ENCODE measurements around the gene ITIH6.
"Not testable (repeated sequence)": the region's sequence is repeated elsewhere in the genome, so short reads cannot be mapped to it uniquely, and the experiment has no call there.

The ITIH6 gene, protein sequence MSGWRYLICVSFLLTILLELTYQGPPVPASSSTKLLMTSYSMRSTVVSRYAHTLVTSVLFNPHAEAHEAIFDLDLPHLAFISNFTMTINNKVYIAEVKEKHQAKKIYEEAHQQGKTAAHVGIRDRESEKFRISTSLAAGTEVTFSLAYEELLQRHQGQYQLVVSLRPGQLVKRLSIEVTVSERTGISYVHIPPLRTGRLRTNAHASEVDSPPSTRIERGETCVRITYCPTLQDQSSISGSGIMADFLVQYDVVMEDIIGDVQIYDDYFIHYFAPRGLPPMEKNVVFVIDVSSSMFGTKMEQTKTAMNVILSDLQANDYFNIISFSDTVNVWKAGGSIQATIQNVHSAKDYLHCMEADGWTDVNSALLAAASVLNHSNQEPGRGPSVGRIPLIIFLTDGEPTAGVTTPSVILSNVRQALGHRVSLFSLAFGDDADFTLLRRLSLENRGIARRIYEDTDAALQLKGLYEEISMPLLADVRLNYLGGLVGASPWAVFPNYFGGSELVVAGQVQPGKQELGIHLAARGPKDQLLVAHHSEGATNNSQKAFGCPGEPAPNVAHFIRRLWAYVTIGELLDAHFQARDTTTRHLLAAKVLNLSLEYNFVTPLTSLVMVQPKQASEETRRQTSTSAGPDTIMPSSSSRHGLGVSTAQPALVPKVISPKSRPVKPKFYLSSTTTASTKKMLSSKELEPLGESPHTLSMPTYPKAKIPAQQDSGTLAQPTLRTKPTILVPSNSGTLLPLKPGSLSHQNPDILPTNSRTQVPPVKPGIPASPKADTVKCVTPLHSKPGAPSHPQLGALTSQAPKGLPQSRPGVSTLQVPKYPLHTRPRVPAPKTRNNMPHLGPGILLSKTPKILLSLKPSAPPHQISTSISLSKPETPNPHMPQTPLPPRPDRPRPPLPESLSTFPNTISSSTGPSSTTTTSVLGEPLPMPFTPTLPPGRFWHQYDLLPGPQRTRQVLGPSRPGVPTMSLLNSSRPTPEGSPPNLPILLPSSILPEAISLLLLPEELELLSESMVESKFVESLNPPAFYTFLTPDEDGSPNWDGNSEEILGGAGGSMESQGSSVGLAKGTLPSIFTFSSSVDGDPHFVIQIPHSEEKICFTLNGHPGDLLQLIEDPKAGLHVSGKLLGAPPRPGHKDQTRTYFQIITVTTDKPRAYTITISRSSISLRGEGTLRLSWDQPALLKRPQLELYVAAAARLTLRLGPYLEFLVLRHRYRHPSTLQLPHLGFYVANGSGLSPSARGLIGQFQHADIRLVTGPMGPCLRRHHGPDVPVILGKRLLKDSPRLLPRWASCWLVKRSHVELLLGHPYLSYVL

GRCh38 chrX:54798137-54798536, at the start of gene ITIH6:
ITIH6 (minus strand) TSS chrX:54798255; CDS start chrX:54798210, 45 bp downstream.
- in situ Hi-C loops (cut with HindIII; ENCODE audit: low sequenced_read_pairs) = no loop called here

GRCh38 chrX:54847700-54848099, 49.6 kb upstream of the ITIH6 start:
- in situ Hi-C loops (cut with HindIII; ENCODE audit: low sequenced_read_pairs) = not testable (repeated sequence)

GRCh38 chrX:54843050-54843449, 45.0 kb upstream of the ITIH6 start:
- in situ Hi-C loops (cut with HindIII; ENCODE audit: low sequenced_read_pairs) = no loop called here

DNA sequence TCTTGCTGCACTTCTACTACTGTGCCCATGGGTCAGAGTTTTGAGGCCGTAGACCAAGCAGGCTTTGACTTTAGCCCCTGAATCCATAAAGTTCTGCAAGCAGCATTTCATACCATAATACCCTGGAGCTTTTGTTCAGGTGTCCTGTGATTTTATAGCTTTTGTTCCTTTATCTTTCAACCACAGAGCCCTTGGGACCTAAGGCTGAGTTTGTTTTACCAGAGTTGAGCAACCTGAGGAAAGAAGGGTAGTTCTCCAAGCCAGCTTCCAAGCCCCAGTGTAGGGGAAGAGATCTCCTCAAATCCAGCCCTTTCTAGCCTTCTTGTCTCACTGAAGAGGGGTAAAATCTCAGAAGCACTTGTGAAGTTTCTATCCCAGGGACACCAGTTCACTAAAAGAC, 44.6 kb upstream of the ITIH6 start:
- in situ Hi-C loops (cut with HindIII; ENCODE audit: low sequenced_read_pairs) = no loop called here

DNA sequence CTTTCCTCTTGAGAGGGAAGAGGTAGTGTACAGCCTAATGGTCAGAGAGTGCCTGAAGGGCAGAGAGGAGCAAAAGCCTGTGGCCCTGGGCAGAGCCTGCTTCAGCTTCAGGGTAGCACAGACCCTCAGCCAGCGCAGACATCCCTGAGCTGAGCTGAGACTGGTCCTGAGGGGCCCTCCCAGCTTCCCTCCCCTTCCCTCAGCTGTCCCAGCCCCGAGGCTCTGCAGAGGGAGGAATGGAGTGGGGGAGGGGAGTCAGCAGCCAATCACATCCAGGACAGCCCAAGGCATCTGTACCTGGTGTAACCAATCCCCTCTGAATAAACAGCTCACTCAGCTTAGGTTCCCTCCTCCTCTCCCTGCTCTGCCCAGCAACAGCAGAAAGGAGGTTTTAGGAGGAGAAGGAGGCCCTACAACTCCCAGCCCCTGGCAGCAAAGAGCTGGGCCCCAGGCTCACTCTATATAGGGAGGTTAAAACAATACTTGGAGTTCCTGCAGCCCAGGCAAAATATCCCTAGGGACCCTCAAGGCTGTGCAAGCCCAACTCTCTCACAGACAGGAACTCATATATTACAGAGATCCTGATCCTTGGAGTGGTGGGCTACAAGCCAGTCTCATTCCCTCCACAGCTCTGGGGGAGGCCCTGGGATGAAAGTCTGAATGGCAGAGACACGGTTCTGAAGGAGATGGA, 43.3 kb upstream of the ITIH6 start:
- in situ Hi-C loops (cut with HindIII; ENCODE audit: low sequenced_read_pairs) = not testable (repeated sequence)

DNA sequence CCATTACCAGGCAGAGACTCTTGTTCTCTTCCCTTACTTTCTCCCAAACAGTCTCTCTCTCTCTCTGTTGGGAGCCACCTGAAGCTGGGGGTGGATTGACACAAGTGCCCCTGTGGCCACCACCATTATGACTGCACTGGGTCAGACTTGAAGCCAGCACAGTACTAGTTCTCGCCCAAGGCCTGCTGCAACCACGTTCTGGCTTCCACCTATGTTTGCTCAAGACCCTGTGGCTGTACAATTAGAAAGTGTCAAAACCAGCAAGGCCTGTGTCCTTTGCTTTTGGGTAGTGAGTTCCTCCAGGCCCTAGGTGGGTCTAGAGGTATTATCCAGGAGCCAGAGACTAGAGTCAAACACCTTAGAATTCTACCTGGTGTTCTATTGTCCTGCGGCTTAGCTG, 40.5 kb upstream of the ITIH6 start:
- in situ Hi-C loops (cut with HindIII; ENCODE audit: low sequenced_read_pairs) = no loop called here

GRCh38 chrX:54826598-54826997, 28.5 kb upstream of the ITIH6 start:
- in situ Hi-C loops (cut with HindIII; ENCODE audit: low sequenced_read_pairs) = no loop called here

GRCh38 chrX:54825716-54826438, 27.8 kb upstream of the ITIH6 start:
- in situ Hi-C loops (cut with HindIII; ENCODE audit: low sequenced_read_pairs) = no loop called here

- in situ Hi-C loops (cut with HindIII; ENCODE audit: low sequenced_read_pairs) = no loop called here
These were observed 26.7 kb upstream of the ITIH6 start for GRCh38 chrX:54824722-54825121.

- in situ Hi-C loops (cut with HindIII; ENCODE audit: low sequenced_read_pairs) = no loop called here
These were observed 26.1 kb upstream of the ITIH6 start for GRCh38 chrX:54824195-54824594.

DNA sequence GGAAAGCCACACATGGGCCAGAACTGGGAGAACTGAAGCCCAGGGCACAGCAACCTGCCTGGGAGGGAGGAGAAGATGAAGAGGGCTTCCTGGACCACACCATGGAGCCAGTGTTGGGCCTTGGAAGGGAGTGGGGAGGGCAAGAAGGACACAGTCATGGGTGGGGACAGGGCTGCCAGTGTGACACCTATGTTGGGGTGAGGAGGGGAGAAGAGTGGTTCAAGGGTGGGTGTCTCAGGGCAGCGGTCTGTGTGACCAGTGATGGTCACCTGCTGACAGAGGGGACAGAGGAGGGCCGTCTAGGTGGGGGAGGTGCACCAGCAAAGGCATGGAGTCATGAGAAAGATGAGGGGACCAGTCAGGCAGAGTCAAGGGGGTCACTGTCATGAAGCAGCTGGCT, 23.3 kb upstream of the ITIH6 start:
- in situ Hi-C loops (cut with HindIII; ENCODE audit: low sequenced_read_pairs) = no loop called here

- in situ Hi-C loops (cut with HindIII; ENCODE audit: low sequenced_read_pairs) = no loop called here
These were observed 22.7 kb upstream of the ITIH6 start for GRCh38 chrX:54820737-54821136.

GRCh38 chrX:54819201-54819600, 21.1 kb upstream of the ITIH6 start:
- in situ Hi-C loops (cut with HindIII; ENCODE audit: low sequenced_read_pairs) = no loop called here

DNA sequence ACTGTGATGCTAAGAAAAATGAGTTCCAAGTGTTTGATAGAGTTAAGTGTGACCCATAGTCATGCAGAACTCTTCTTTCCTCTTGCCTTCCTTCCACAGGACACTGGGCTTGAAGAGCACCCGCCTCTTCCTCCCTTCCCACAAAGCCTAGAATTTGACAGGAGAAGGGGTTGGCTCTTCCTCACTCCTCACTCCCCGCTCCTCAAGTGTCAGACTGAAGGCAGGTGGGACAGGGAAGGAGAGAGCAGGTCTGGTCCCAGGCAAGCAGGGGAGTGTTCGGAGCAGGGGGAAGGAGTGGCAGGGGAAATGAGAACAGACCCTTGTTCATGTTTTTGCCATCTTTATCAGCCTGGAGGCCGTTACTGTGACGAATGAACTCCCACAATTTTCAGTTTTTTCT, 20.2 kb upstream of the ITIH6 start:
- in situ Hi-C loops (cut with HindIII; ENCODE audit: low sequenced_read_pairs) = no loop called here

DNA sequence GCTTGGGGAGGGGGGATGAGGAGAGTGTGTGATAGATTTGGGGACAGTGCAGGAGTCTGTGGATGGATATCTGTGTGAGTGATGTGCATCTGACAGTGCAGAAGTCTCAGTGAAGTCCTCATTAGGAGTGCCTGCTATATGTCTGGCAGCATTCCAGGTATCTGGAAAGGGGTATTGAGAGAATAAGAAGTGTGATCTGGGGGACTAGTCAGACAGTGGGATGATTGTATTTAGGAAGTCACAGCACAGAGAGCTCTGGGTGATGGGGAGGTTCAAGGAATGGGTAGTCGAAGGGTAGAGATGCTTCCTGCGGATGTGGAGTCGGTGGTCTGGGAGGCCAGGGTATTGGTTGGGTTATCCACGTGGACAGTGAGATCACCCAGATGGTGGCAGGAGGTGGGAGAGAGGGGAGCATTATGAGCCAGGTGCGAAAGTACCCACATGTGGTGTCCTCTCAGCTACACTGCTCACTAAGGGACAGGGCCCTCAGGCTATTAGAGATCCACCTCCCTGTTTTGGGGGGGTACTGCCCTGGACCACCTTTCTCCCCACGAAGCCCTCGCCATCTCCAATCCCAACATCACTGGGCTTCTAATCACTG, 19.3 kb upstream of the ITIH6 start:
- in situ Hi-C loops (cut with HindIII; ENCODE audit: low sequenced_read_pairs) = no loop called here

- in situ Hi-C loops (cut with HindIII; ENCODE audit: low sequenced_read_pairs) = no loop called here
These were observed 14.3 kb upstream of the ITIH6 start for GRCh38 chrX:54812306-54812705.

DNA sequence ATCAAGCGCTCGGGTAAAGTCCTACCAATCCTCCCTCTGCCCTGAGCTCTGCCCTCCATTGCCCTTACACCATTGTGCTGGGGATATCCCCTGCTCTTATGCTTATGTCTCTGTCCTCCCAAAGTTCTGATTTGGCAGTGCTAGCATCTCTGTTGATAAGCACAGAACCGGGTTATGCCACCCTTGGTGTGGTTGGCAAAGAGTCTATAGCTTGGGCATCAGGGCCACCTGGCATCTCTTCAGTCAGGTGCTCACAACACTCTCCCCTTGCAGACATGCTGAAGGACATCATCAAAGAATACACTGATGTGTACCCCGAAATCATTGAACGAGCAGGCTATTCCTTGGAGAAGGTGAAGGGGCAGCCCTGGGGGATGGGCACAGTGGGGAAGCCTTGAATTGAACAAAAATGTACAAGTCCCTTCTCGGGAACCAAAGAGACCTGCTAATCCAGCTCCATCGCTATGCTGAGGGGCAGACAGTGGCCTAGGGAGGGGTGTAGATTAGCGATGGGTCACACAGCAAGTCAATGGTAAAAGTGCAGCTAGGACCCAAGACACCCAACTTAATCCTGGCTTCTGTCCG, 13.3 kb upstream of the ITIH6 start:
- in situ Hi-C loops (cut with HindIII; ENCODE audit: low sequenced_read_pairs) = no loop called here

GRCh38 chrX:54810532-54810931, 12.5 kb upstream of the ITIH6 start:
- in situ Hi-C loops (cut with HindIII; ENCODE audit: low sequenced_read_pairs) = no loop called here

All from endothelial cell of hepatic sinusoid (primary cell).